ENCODE data around the gene ITGAL. TPM values are rescaled to one million over a fixed set of nuclear protein-coding genes. Genes with fewer than 3 reads are reported as not detected.

ITGAL gene
- total RNA-seq, 1 experiment from 2014 or later, result not detected

DNA sequence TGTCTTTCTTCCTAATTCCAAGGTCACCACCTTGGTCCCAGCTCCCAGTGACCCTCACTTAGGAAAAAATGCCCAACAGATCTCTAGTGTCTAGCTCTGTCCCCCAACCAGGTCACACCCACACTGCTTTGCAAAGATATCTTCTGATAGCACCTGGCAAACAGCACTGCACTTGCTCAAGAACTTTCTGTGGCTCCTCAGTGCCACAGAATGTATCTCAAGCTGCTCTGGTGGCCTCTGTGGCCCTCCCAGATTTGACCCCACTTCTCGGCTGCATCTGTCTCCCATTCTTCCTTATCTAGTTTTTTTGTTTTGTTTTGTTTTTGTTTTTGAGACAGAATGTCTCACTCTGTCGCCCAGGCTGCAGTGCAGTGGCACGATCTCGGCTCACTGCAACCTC lies 94.0 kb downstream of the ITGAL start:
- intact Hi-C loops (cut with micrococcal nuclease; ENCODE audit: unreplicated experiment), result no loop called here
- no peak overlapping the region for H3K4me3 Mint-ChIP-seq (ENCODE audit: low read depth, unreplicated experiment)
- H3K9me3 Mint-ChIP-seq (ENCODE audit: low read depth, unreplicated experiment), result no peaks in the 10 kb centered on the region
- no peak for DNase-seq
- H3K27ac Mint-ChIP-seq (ENCODE audit: unreplicated experiment), result peak overlapping the region; percentile 28
- TF ChIP-seq CTCF (IDR thresholded peaks at IDR 0.05; ENCODE audit: unreplicated experiment), result no peak
- H3K4me1 Mint-ChIP-seq (ENCODE audit: low read depth, unreplicated experiment), result peaks cover 17% of the 10 kb centered on the region
- CTCF ChIA-PET, result no interaction called here
- BruUV-seq (replicated peaks), result no TSS peak
- peaks cover 13% of the 10 kb centered on the region for H3K36me3 Mint-ChIP-seq (ENCODE audit: insufficient read depth, unreplicated experiment)
- H3K27me3 Mint-ChIP-seq (ENCODE audit: unreplicated experiment), result peaks cover 11% of the 10 kb centered on the region

DNA sequence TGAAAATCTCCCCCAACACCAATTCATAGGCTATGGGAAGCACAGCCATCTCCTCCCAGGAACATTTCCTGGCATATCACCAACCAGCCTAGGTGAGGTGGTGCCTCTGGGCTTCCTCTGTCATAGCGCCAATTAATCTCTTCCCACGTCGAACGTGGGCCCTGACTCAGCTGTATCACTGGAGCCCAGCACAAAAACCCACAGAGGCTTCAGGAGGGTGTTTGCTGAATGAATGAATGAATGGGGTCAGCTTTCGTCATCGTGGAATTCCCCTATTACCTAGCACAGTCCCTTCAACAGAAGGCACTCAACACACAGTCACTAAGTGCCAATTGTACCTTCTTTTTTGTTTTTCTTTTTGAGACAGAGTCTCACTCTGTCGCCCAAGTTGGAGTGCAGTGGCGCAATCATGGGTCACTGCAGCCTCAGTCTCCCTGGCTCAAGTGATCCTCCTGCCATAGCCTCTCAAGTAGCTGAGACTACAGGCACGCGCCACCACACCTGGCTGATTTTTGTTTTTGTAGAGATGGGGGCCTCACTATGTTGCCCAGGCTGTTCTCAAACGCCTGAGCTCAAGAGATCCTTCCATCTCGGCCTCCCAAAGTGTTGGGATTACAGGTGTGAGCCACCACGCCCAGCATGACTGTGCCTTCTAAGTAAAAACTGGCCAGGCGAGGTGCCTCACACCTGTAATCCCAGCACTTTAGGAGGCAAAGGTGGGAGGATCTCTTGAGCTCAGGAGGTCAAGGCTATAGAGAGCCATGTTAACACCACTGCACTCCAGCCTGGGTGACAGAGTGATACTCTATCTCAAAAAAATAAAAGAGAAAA lies 94.8 kb downstream of the ITGAL start:
- no peak for TF ChIP-seq CTCF (IDR thresholded peaks at IDR 0.05; ENCODE audit: unreplicated experiment)
- CTCF ChIA-PET, result interaction anchor here (0.7 kb wide), 1 partner anchor 70 kb away, joined by 7 read pairs; no protein-coding TSS in a partner anchor
- peaks cover 23% of the 10 kb centered on the region for H3K4me1 Mint-ChIP-seq (ENCODE audit: low read depth, unreplicated experiment)
- peak overlapping the region; percentile 28 for H3K27ac Mint-ChIP-seq (ENCODE audit: unreplicated experiment)
- BruUV-seq (replicated peaks), result no TSS peak
- peak; percentile 18 for DNase-seq
- H3K27me3 Mint-ChIP-seq (ENCODE audit: unreplicated experiment), result peaks cover 11% of the 10 kb centered on the region
- H3K36me3 Mint-ChIP-seq (ENCODE audit: insufficient read depth, unreplicated experiment), result peaks cover 18% of the 10 kb centered on the region
- H3K4me3 Mint-ChIP-seq (ENCODE audit: low read depth, unreplicated experiment), result no peak overlapping the region
- intact Hi-C loops (cut with micrococcal nuclease; ENCODE audit: unreplicated experiment), result no loop called here
- H3K9me3 Mint-ChIP-seq (ENCODE audit: low read depth, unreplicated experiment), result no peaks in the 10 kb centered on the region

DNA sequence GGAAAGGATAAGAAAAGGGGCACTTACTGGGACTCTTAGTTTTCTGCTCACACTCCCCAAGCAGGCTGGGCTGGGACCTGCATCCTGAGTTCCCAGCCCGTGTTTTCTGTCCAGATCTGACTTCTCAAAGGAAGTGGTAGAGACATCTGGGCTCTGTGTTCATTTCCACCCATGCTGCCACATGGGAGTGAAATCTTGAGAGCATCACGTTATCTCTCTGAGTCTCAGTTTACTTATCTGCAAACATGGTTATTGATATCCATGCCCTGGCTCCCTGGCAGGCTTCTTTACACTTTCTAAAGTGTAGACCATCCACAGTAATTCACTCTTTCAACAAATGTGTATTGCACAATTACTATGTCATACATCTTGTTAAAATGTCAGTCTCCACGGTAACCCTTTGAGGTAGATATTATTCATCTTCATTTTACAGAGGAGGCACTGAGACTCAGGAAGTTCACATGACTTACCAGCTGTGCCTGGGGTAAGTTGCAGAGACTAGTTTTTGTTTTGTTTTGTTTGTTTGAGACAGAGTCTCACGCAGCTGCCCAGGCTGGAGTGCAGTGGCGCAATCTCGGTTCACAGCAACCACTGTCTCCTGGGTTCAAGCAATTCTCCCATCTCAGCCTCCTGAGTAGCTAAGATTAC lies 95.6 kb downstream of the ITGAL start:
- intact Hi-C loops (cut with micrococcal nuclease; ENCODE audit: unreplicated experiment), result no loop called here
- no peak for DNase-seq
- Mint-ChIP-seq H3K27ac (ENCODE audit: unreplicated experiment) (no peak overlapping the region), H3K4me3 (ENCODE audit: low read depth, unreplicated experiment) (no peak overlapping the region), H3K4me1 (ENCODE audit: low read depth, unreplicated experiment) (peaks cover 27% of the 10 kb centered on the region), H3K9me3 (ENCODE audit: low read depth, unreplicated experiment) (no peaks in the 10 kb centered on the region), H3K27me3 (ENCODE audit: unreplicated experiment) (peaks cover 11% of the 10 kb centered on the region), H3K36me3 (ENCODE audit: insufficient read depth, unreplicated experiment) (peaks cover 24% of the 10 kb centered on the region)
- no peak for TF ChIP-seq CTCF (IDR thresholded peaks at IDR 0.05; ENCODE audit: unreplicated experiment)
- BruUV-seq (replicated peaks), result no TSS peak
- CTCF ChIA-PET, result interaction anchor here (0.7 kb wide), 1 partner anchor 70 kb away, joined by 7 read pairs; no protein-coding TSS in a partner anchor

DNA sequence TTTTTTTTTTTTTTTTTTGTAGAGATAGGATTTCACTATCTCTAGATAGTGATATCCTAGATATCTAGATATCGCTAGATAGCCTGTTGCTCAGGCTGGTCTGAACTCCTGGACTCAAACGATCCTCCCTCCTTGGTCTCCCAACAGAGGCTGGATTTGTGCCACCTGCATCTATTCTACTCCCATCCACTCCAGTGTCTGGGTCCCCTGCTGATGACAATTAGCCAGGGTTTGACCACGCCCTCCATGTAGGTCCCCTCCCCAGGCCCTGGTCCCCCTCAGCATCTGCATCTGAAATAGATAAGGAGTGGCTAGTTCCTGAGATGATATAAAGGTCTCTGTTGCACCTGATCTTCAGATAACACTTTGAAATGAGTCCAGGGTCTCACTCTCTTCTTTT lies 96.7 kb downstream of the ITGAL start:
- no TSS peak for BruUV-seq (replicated peaks)
- no peak for DNase-seq
- Mint-ChIP-seq H3K36me3 (ENCODE audit: insufficient read depth, unreplicated experiment) (peaks cover 28% of the 10 kb centered on the region), H3K27me3 (ENCODE audit: unreplicated experiment) (peaks cover 11% of the 10 kb centered on the region), H3K9me3 (ENCODE audit: low read depth, unreplicated experiment) (no peaks in the 10 kb centered on the region), H3K27ac (ENCODE audit: unreplicated experiment) (no peak overlapping the region), H3K4me1 (ENCODE audit: low read depth, unreplicated experiment) (peaks cover 33% of the 10 kb centered on the region), H3K4me3 (ENCODE audit: low read depth, unreplicated experiment) (no peak overlapping the region)
- CTCF ChIA-PET, result no interaction called here
- TF ChIP-seq CTCF (IDR thresholded peaks at IDR 0.05; ENCODE audit: unreplicated experiment), result no peak
- intact Hi-C loops (cut with micrococcal nuclease; ENCODE audit: unreplicated experiment), result no loop called here

Data from Calu3 (cell line).